Measurements from ENCODE around the gene DNAJB7.
"Not testable (repeated sequence)": the region's sequence is repeated elsewhere in the genome, so short reads cannot be mapped to it uniquely, and the experiment has no call there.

Gene DNAJB7

DNA sequence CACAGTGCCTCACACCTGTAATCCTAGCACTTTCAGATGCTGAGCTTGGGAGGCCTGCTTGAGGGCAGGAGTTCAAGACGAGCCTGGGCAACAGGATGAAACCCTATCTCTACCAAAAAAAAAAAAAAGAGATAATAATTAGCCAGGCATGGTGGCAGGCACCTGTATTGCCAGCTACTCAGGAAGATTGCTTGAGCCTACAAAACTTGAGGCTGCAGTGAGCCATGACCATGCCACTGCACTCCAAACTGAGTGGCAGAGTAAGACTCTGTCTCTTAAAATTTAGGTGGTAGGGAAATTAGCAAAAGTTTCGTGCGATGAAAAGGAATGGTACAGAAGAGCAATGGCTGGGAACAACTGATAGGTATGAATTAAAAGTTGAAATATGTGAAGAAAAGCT, 23.4 kb downstream of the DNAJB7 start:
- no peak for DNase-seq

- no peak for DNase-seq
Measured at GRCh38 chr22:40834619-40835018, 27.3 kb downstream of the DNAJB7 start.

GRCh38 chr22:40829131-40829530, 32.8 kb downstream of the DNAJB7 start:
- DNase-seq: no peak

DNA sequence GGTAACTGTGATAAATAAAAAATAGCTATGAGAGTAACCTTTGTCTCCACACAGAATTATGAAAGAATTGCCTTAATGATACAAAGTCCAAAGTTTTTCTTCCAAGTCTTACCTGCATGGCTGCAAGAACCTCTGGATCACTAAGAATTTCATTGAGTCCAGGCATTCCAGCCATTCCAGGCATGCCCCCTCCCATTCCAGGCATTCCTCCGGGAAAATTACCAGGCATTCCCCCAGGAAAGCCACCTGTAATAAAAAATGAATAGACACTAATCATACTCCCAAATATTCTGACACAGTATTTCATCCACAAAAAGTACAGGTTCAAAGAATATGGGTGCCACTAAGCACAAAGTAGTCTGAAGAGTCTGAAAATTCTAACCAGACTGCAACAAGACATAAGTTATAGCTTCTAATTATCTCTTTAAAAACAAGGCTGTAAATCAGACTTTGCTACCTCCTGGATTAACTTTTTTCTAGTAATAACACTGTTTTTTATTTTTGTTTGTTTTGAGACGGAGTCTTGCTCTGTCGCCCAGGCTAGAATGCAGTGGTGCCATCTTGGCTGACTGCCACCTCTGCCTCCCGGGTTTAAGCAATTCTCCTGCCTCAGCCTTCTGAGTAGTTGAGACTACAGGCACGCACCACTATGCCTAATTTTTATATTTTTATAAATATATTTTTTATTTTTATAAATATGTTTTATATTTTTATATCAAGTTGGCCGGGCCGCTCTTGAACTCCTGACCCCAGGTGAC, 34.8 kb downstream of the DNAJB7 start:
- DNase-seq: no peak

GRCh38 chr22:40826292-40826691, 35.6 kb downstream of the DNAJB7 start:
- DNase-seq: not testable (repeated sequence)

GRCh38 chr22:40823426-40823825, 38.5 kb downstream of the DNAJB7 start:
- no peak for DNase-seq

DNA sequence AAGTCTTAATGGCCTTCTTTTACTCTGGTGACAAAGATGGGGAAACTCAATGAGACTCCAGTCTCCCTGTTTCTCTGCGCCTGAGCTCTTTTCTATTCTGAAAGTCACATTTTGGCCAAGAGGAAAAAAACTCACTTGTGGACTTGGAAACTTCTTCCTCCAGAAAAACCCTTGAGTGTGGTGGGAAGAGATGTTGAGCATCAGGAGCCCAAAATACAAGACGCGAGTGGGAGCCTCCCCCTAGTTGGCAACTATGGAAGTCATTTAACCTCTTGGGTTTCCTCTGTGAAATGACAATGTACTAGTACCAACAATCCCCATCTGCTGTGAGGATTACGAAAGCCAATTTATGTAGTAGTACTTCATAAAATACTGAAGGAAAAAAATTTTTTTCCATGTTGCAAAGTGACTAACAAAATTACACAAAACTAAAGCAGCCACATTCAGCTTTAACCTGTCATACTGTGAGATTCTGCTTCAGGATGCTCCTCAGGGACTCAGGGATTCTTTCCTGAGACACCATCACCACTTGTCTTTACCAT, 42.2 kb downstream of the DNAJB7 start:
- no peak for DNase-seq

DNA sequence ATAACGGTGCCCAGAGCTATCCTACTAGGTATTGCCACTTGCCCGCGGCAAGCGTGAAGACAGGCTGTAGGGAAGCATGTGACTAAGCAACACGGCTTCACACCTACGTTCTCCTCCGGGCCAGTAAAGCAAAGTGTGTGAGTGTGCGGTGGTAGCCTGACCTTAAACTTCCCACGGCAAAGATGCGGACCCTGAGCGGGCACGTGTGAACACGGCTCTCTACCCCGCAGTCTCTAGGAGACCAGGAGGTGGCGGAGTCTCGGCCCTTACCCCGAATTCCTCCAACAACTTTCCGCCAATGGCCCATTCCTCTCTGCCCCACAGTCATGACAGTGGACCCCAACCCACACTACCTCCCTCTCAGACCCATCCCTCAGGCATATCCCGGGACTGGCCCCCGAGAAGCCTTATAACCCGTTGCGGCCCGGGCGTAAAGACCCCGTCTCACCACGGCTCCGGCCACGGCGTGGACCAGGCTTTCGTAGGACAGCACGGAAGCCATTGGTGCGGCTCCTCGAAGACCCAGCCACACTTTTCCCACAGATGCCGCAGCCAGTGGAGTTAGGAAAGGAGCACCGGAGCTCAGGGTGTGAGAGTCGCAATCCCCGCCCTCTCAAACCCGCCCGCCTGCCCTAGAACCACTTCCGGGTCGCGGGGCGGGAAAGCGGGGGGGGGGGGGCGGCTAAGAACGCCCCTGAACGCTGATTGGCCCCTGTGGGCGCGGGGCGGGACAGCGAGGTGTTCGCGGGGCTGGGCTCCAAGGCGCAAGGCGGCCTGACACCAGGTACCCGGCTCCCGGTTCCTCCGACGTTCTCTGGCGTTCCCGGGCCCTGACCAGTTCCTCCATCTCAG, 42.9 kb downstream of the DNAJB7 start, which contains the start of gene SLC25A17:
TSS of gene SLC25A17 (minus strand) at position 600 of the 852 bp plus-strand sequence. CDS start at position 502, 98 bp downstream.
- peak; percentile 76 to 88 for DNase-seq

GRCh38 chr22:40818192-40818746, 43.6 kb downstream of the DNAJB7 start:
- DNase-seq: no peak

- DNase-seq: no peak
Measured at GRCh38 chr22:40817737-40818136, 44.2 kb downstream of the DNAJB7 start.

GRCh38 chr22:40813912-40814315, 48.0 kb downstream of the DNAJB7 start:
- no peak for DNase-seq

All from NCI-H1930 (cell line).